ENCODE data around the gene NOP53. TPM values are rescaled to one million over a fixed set of nuclear protein-coding genes. Genes with fewer than 3 reads are reported as not detected.
"Not testable (repeated sequence)": the region's sequence is repeated elsewhere in the genome, so short reads cannot be mapped to it uniquely, and the experiment has no call there.

NOP53 gene
- total RNA-seq, 1 donor from 2014 or later, result 290 TPM

DNA sequence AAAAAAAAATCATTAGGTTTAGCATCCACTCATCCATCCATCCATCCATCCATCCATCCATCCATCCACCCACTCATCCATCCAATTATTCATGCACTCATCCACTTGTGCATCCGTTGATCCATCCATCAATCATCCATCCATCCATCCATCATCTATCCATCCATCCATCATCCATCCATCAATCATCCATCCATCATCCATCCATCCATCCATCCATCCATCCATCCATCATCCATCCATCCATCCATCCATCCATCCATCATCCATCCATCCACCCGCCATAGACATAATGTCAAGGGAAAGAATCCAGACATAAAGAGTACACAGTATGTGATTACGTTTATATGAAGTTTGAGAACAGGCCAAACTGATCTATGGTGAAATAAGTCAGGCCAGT lies 24.2 kb downstream of the NOP53 start:
- no peaks in the 10 kb centered on the region for H3K27me3 Mint-ChIP-seq (ENCODE audit: low read depth)
- peaks cover 8% of the 10 kb centered on the region for H3K4me1 Mint-ChIP-seq
- no peak overlapping the region for H3K4me3 Mint-ChIP-seq
- no peak for DNase-seq (ENCODE audit: low spot score in 2 of 2, unreplicated experiment in 2 of 2)
- TF ChIP-seq CTCF (IDR thresholded peaks at IDR 0.05; ENCODE audit: unreplicated experiment), result no peak
- no peaks in the 10 kb centered on the region for H3K36me3 Mint-ChIP-seq
- no peaks in the 10 kb centered on the region for H3K9me3 Mint-ChIP-seq
- H3K27ac Mint-ChIP-seq, result no peak overlapping the region

DNA sequence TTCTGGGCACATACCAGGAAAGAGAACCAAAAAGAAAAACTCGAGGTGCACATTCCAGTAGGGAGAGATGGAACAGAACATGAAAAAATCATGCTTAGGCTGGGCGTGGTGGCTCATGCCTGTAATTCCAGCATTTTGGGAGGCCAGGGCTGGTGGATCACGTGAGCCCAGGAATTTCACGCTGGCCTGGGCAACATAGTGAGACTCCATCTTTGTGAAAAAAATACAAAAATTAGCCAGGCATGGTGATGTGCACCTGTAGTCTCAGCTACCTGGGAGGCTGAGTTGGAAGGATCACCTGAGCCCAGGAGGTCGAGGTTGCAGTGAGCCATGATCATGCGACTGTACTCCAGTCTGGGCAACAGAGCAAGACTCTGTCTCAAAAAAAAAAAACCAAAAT lies 25.9 kb downstream of the NOP53 start:
- H3K27me3 Mint-ChIP-seq (ENCODE audit: low read depth); DNase-seq (ENCODE audit: low spot score in 2 of 2, unreplicated experiment in 2 of 2); H3K4me1 Mint-ChIP-seq; H3K4me3 Mint-ChIP-seq; H3K9me3 Mint-ChIP-seq; H3K36me3 Mint-ChIP-seq; H3K27ac Mint-ChIP-seq: not testable (repeated sequence)

GRCh38 chr19:47776568-47776967 lies 31.2 kb downstream of the NOP53 start:
- Mint-ChIP-seq H3K4me1 (peaks cover 18% of the 10 kb centered on the region), H3K36me3 (peaks cover 5% of the 10 kb centered on the region), H3K27me3 (ENCODE audit: low read depth) (no peaks in the 10 kb centered on the region), H3K9me3 (no peaks in the 10 kb centered on the region), H3K4me3 (no peak overlapping the region), H3K27ac (no peak overlapping the region)
- TF ChIP-seq CTCF (IDR thresholded peaks at IDR 0.05; ENCODE audit: unreplicated experiment), result no peak
- DNase-seq (ENCODE audit: low spot score in 2 of 2, unreplicated experiment in 2 of 2), result no peak

DNA sequence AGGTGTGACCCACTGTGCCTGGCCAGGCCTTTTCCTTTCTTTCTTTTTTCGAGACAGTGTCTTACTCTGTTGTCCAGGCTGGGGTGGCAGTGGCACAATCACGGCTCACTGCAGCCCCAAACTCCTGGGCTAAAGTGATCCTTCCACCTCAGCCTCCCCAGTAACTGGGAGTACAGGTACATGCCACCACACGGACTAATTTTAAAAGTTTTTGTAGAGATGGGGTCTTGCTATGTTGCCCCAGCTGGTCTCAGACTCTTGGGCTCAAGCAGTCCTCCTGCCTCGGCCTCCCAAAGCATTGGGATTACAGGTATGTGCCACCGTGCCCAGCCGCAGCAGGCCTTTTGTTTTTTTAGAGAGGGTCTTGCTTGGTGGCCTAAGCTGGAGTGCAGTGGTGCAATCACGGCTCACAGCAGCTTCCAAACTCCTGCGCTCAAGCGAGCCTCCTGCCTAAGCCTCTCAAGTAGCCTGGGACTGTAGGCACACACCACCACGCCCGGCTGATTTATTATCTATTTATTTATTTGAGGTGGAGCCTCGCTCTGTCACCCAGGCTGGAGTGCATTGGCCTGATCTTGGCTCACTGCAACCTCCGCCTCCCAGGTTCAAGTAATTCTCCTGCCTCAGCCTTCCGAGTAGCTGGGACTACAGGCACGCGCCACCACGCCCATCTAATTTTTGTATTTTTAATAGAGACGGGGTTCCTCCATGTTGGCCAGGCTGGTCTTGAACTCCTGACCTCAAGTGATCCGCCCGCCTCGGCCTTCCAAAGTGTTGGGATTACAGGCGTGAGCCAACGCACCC lies 32.1 kb downstream of the NOP53 start:
- not testable (repeated sequence) for DNase-seq (ENCODE audit: low spot score in 2 of 2, unreplicated experiment in 2 of 2)

GRCh38 chr19:47778049-47778953 lies 33.0 kb downstream of the NOP53 start, which contains the start of gene SELENOW:
SELENOW (plus strand) TSS chr19:47778703; CDS start chr19:47778786, 83 bp downstream.
- Mint-ChIP-seq H3K4me1 (peaks cover 18% of the 10 kb centered on the region), H3K36me3 (peaks cover 12% of the 10 kb centered on the region), H3K27me3 (ENCODE audit: low read depth) (no peaks in the 10 kb centered on the region), H3K9me3 (no peaks in the 10 kb centered on the region), H3K4me3 (peak within 1 kb of the TSS; percentile 91), H3K27ac (peak within 1 kb of the TSS; percentile 92)
- no peak for TF ChIP-seq CTCF (IDR thresholded peaks at IDR 0.05; ENCODE audit: unreplicated experiment)
- peak; percentile 68 to 86 for DNase-seq (ENCODE audit: low spot score in 2 of 2, unreplicated experiment in 2 of 2)

More for the DNA sequence above, 32.1 kb downstream of the NOP53 start:
- H3K27me3 Mint-ChIP-seq (ENCODE audit: low read depth); H3K9me3 Mint-ChIP-seq: not testable (repeated sequence)
- peaks cover 12% of the 10 kb centered on the region for H3K36me3 Mint-ChIP-seq
- H3K4me1 Mint-ChIP-seq, result peaks cover 18% of the 10 kb centered on the region
- H3K27ac Mint-ChIP-seq, result peak overlapping the region; percentile 92
- peak overlapping the region; percentile 91 for H3K4me3 Mint-ChIP-seq

DNA sequence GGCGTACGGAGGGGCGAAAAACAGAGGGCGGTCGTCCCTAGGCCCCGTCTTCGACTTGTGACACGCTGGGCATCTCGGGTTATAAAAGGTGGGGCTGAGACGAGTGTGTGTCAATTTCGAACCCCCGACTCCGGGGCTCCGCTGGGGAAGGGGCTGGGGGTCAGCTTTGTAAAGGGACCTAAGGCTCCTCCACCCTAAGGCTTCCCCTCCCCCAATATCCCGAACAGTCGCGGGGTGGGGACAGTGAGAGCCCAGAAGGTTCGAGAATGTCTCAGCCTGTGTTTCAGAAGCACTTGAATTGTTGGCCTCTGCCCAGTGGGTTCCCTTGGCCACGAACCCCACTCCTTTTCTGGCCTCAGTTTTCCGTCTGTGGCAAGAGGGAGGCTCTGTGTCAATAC lies 33.6 kb downstream of the NOP53 start:
- no peak for DNase-seq (ENCODE audit: low spot score in 2 of 2, unreplicated experiment in 2 of 2)
- peaks cover 16% of the 10 kb centered on the region for H3K36me3 Mint-ChIP-seq
- TF ChIP-seq CTCF (IDR thresholded peaks at IDR 0.05; ENCODE audit: unreplicated experiment), result no peak
- no peaks in the 10 kb centered on the region for H3K9me3 Mint-ChIP-seq
- H3K27ac Mint-ChIP-seq, result peak overlapping the region; percentile 43
- peak overlapping the region; percentile 91 for H3K4me3 Mint-ChIP-seq
- peaks cover 18% of the 10 kb centered on the region for H3K4me1 Mint-ChIP-seq
- H3K27me3 Mint-ChIP-seq (ENCODE audit: low read depth), result no peaks in the 10 kb centered on the region

Measured in mesothelial cell of epicardium (in vitro differentiated cells).